Fibroblast of gingiva (primary cell): ENCODE data around the gene PAK1.

Experiments used
- DNase-seq: peaks from one replicate; pipeline ENCODE4 v3.0.0-alpha.2; 2011; ENCODE audit warnings: low read depth

Gene PAK1

DNA sequence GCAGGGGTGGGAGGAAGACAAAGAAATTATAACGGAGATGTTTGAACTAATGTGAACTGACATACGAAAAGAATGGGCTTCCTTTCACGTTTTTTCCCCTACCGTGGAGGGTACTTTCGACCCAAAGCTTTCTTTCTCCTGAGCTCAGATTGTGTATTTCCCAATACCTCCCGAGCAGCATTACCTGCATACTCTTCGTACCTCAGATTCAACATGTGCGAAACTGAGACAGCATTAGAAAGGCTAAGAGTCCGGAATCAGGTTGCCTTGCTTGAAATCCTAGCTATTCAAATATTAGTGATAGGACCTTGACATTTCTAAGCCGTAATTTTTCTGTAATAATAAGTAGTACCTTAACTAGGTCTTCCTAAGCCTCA is 778 bp upstream of the PAK1 start:
- DNase-seq = no peak

DNA sequence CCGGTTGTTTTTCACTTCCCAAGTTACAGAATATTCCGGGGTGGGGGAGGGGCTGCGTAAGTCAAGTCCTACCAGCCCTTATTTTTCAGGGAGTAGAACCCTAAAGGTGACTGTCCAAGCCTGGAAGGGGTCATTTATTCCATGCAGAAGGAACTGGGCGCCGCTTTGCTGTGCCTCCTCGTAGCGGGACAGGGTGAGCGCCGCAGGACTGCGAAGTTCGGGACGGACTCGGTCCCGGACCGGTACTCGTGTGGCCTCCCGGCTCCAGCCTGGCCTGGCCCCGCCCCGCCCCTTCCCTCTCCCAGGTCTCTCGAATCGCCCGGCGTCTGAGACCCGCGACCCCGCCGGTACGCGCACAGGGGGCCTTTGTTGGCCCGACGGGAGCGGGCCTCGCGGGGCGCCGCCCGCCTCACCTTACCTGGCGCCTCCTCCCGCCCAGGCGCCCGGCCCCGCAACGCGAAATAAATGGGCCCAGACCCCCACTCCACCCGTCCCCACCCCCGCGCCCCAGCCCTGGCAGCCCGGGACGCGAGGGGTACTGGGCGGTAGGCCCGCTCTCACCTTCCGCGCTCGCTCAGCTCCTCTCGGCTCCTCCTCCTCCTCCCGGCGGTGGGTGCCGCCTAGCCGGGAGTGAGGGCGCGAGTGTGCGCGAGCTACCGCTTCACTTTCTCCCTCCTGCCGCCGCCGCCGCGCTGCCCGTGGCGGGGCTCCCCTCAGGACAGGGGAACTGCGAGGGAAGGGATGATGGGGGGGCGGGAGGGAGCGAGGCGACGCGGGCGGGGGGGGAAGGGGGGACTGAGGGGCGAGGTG is 698 bp downstream of the PAK1 start:
- no peak for DNase-seq

DNA sequence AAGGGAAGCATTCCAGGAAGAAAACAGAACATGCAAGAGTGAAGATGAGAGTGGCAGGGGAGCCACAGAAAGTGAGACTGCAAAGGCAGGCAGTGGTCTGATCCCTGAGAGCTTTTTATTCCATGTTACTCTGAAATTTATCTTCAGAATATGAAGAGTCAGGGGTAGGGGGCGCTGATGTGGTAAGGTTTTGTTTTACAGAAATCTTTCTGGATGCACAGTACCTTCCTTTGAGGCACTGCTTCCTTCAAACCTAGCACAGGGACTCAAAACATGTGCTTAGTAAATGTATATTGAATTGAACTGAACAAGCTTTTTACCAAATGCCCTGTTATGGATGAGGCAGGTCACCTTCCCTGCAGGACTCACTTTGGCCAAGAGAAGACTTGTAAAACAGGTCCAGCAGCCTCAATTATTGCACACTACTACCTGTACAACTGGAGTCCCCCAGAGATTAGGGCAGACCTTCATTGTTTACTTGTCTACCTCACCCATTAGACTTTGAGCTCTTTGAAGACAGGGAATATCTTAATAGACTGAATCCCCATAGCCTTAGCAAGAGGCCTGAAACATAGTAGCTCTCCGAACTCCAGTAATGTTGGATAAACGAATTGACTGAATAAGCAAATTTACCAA is 2.2 kb downstream of the PAK1 start:
- DNase-seq = no peak

DNA sequence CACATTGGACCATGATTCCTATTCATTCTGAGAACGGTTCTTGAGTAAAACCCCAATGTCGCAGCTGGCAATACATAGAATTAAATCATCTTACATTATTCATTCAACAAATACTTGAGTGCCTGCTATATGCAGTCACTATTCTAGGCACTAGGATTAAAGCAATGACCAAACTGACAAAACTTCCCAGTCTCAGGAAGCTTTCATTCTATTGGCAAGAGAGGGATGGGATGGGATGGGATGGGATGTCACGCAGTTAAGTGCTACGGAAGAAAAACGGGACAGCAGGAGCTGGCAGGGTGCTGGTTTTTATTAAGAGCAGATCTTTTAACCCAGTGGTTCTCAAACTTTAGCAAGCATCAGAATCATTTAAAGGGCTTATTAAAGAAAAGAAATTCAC is 2.9 kb downstream of the PAK1 start:
- DNase-seq = no peak

DNA sequence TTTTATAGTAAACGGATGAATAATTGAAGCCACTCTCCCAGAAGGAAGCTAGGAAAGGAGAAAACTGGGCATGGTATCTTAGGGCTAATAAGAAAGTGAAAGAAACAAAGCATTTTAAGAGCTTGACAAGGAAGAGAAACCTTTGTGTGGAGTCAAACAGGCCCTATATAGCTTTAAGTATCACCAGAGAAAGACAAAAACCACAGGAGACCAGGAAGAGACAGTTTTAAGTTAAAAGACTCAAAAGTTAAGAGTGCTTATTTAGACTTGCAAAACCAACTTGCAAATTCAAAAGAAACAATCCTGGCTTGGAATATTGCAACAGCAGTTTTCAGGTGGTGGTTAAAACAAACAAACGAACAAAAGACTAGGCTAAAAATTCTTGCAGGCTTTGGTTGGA is 3.4 kb downstream of the PAK1 start:
- no peak for DNase-seq

DNA sequence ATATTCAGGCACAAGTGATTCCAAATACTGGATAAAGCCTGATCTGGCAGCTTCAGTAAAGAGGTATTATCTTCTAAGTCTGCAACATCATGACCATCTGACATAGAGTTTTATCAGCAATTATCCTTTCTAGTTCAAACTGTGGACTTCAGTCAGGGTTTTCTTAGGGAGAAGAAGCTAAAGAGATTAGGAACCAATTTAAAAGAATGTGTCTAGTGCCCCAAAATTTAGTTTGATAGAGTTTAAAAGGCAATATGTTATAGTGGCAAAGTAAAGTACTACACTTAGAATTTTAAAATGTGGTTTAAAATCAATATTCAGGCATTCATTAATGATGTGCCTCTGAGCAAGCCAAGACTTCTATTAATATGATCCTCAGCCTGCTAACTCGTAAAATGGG is 5.4 kb downstream of the PAK1 start:
- no peak for DNase-seq

DNA sequence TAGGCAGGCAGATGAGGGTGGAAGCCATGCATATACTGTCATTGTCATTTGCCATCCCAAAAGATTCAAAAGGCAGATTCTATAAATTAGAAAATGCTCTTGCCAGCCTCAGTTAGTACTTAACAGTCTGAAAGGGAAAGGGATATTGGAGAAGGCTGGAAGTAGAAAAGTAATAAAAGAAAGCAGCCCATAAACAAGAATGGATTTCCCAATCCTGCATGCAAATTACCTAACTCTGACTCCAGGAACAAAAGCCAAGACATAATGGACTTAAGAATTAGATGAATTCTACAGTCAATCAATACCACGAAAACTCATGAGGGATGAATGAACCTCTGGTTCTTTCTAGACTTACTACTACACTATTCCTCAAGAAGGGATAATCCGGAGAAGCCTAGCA is 5.9 kb downstream of the PAK1 start:
- DNase-seq = peak; percentile 39

DNA sequence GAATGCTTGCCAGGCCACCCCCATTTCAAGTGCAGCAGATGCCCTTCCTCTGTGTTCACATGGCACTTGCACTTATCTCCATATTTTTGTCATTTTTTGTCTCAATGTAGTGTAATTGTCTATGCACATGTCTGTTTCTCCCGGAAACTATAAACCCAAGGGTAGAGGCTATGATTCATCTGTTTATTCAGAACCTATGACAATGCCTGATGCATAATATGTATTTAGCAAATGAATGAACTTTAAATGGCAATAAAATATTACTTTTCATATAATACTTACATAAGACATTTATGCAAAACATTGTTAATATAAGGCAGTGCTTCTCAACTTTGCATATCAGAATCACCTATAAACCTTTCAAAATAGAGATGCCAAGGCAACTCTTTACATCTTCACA is 6.7 kb downstream of the PAK1 start:
- DNase-seq = no peak

DNA sequence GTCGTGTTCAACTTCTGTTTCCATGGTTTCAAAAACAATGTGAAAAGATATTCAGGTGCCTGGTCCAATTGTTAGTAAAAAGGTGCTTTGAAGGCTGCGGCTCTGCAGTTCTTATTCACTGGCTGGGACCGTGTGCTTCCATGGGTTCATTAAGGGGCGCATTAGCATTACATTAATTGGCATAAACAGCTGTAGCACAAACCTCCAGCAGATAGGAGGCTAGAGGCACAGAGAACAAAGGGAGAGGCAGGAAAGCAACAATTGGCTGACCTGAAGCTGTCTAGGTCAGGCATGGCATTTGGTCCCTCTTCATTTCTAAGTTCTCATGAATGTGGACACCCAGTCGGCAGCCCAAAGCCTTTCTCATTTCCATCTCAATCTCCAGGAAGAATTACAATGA is 16.6 kb downstream of the PAK1 start:
- DNase-seq = no peak

DNA sequence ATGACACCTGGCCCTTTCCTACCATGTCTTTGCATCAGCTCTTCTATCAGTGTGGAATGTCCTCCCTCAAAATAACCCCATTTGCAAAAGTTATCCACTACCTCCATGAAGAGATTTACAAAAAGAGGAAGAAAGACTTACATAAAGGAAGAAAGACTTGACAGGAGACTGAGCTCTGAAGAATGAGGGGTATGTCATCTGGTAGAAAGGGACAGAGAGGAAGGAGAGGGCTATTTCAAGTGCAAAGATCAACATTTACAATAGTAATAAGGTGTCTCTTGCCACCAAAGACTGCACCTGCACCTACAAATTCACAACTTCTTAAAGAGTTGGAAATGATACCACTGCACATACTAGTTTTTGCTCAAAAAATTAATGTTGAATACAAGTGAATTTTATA is 18.2 kb downstream of the PAK1 start:
- DNase-seq = no peak

DNA sequence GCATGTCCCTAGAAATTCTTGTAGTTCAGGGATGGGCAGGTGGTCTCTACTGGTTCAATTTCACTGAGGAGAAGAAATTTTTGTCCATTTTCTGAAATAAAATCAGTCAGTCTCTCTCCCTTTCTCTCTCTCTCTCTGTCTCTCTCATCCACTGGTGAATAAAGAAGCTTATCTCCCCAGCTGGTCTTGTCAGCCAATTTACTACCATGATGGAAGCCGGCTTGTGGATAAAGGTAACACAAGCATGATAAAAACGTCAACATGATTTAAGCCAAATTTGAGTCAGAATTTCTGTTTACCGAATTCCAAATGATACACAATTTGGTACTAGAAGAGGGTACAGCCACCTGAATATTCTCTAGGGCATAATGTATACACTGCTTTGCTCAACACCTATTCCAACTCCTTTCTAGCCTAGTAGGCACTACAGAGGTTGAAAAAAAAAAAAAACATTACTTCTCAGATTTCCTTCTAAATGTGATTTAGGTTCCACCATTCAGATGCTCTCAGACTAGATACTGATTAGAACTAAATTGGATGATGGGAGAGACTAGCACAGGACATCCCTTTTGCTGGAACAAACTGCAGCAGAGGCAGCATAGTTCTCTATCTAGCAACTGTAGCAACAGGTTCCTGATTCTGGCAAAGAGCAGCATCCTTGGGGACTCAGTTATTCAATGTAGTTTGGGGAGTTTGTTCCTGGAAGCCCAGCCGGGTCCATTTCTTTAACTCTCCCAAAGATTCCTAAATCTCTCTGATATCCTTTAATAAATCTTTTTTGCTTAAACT is 18.8 kb downstream of the PAK1 start:
- DNase-seq = no peak

DNA sequence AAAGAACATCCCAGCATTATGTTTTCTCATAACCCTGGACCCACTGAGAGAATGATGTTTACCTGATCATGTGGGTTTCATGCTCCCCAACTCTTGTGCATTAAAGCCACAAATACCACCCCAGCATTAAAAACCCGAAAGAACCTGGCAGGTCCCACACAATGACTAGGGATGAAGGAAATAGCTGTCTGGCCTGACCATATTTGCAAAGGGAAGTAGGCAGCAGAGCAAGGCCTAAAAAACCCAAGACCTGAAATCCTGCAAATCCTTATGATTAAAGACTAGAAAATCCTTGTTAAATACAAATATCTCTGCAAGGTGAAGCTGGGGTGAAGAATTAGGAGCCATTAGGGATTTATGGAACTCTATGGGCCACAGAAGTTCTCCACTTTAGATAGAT is 23.7 kb downstream of the PAK1 start:
- DNase-seq = no peak

DNA sequence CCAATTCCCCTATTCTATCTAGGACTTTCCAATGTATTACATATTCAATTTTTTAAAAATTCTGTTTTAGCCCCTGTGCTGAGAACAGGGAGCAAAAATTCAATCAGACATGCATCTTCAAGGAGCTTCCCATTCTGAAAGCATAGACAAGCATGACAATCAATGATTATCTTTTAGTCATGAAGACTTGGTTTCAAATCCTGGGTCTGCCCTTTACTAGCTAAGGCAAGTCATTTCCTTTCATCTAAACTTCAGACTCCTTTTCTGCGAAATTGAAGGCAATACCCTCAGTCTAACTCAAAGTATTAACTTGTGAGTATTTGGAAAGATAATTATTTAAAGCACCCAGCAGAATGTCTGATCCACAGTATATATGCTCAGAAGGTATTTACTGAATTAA is 24.1 kb downstream of the PAK1 start:
- DNase-seq = no peak

DNA sequence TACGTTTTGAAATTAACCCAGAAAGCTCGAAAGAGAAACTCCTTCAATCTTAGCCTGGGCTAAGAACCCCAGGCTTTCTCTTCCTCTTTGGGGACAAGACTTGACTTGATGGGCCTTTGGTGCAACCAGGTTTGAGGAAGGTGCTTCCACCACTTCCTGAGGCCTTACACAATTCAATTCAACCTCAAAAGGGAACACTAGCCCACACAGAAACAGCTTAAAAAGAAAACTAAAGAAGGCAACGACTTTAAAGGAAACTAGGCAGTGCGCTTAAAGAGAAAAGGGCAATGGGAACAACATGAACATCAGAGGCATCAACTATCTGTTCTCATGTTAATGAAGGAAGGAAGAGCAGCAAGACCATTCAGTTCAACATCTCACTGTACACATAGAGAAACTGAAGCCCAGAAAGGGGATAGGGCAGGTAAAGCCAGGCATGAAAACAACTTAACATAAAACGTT is 24.8 kb downstream of the PAK1 start:
- DNase-seq = no peak

DNA sequence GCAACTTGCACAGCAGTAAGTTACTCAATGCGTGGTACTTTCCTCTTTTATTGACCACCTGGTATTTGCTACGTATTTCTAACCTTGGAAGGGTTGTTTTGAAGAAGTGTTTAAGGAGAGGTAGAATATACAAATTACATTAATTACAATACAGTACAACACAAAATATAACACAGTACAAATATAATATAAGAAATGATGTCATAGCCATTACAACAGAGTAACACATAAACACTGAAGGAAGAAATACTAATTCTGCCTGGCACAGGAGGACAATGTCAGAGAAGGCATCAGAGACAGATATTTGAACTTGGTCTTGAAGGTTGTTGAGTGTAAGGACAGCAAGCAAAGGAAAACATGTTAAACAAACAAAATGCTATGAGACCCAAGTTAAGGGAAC is 25.6 kb downstream of the PAK1 start:
- DNase-seq = no peak

DNA sequence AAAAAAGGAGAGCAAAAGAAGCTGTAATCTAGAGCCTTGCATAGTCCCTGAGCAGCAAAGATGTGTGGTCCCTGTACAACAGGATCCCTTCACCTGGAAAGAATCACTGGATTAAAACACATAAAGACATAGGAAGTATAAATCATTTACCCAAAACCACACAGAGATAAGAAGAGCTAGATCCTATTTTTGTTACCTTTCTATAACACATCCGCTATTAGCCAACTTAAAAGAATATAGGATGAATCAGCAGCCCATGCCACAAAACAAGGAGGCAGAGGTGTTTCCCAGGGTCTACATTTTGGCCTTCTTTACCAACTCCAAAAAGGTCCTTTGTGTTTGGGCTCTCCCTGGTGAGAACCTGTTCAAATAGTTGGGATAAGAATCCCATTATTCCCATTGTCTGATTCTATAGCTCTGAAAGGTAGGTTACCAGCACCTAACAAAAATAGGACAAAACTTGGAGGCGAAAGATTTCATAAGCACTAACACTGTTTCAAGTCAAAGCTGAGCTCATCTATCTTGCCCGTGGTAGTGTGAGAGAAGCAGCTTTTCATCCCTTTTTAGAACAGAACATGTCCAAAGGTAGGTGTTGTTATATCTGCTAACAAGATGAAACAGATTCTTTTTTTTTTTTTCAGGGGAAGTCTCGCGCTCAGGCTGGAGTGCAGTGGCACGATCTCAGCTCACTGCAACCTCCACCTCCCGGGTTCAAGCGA is 26.8 kb downstream of the PAK1 start:
- no peak for DNase-seq

DNA sequence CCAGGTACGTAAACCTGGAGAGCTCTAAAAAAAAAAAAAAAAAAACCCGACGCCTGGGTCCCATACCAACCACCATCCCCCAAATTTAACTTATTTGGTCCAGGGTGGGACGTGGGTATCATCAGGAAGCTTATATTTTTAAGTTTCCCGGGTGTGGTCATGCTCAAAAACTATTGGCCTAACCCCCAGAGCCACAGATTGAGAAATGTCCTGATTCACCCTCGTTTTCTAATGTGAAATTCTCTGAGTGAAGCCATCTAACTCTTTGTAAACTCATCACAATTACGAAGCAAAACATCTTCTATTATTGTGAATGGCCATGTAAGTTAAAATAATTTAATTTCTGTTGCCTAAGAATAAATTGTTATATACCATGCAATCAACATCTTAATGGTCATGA is 29.6 kb downstream of the PAK1 start:
- DNase-seq = no peak

DNA sequence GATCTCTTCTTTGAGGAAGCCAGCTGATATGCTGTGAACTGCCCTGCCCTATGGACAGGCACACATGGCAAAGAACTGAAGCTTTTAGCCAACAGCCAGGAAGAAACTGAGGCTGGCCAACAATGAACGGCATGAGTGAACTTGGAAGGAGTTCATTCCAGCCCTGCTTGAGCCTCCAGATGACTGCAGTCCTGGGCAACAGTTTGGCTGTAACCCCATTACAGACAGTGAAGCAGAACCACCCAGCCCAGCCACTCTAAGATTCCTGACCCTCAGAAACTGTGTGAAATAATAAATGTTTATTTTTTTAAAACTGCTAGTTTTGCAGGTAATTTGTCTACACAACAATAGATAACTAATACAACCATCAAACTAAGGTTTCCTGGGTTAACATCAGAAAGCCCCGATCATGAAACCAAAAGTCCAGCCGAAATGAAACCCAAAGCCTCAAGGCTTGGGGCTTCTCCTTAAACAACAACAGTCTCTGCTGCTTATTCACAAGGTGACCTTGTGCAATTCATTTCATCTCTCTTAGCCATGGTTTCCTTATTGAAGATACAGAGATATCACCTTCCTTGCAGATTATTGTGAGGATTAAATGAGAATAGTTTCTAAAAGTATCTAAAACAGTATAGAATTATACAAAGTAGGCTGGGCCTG is 31.4 kb downstream of the PAK1 start:
- DNase-seq = no peak

DNA sequence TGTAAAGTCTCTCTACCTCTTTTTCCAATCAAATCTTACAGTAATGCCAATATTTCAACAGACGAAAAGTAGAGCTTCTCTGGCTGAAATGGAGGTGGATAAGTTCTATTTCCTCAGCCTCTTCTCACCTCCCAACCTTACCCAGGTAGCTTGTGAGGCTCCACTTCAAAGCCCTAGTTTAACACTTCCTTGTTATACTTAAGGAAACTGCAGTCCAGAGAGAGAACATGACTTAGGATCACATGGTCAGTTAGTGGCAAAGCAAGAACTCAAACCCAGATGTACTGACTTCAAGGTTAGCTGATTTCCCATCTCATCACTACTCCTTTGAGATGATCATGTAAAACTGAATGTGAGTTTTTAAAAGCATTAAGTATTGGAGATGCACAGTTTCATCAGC is 32.5 kb downstream of the PAK1 start:
- DNase-seq = no peak

DNA sequence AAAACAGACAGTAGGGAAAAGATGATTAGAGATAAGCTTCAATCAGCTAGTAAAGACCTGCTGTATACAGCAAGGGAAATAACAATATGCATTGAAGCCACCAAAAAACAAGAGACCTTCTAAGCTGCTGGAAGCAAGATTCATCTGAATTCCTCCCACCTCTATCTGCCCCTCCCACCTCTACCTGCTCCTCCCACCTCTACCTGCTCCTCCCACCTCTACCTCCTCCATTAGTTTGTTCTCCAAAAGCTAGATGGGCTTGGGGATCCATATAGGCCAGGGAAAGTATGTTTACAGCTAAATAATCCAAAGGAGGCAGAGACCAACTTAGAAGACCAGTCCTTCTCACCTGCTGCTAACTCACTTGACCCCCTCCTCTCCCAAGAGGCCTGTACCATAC is 33.2 kb downstream of the PAK1 start:
- DNase-seq = no peak

DNA sequence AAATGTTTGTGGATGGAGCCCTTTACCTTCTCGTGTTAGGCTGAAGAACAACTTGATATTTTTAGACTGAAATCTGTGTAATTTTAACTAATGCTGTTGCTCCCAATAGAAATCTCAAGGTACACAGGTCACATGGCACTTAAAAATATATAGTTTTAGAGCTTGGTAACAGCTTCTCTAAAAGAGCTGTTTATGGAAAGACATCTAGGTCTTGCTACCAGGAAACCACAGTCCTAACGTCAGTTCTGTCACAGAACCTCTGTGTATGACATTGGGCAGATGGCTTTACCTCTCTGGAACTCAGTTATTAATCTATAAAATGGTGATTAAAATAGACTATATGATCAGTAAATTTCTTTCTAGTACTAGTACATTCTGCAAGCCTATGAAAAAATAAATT is 35.4 kb downstream of the PAK1 start:
- no peak for DNase-seq

DNA sequence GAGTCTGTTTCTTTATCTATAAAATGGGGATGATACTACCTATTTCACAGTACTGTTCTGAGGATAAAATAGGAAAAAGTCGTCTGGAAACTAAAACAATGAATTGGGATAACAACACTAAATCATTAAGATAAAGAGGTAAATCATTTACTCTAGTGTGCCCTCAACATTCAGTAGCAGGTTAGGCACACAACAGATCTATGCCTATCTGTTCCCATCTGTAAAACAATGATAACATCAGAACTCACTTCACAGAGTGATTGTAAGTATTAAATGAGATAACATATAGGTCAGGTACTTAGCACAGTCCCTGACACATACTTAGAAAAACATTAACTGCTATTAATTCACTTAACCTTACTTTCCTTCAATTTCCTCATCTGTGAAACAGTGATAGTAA is 36.9 kb downstream of the PAK1 start:
- no peak for DNase-seq
